ENCODE measurements around the gene DLGAP1. TPM values are rescaled to one million over a fixed set of nuclear protein-coding genes. Genes with fewer than 3 reads are reported as not detected.

DLGAP1 gene
- total RNA-seq, 1 experiment from 2014 or later: 23.0 TPM

- H3K27me3 Mint-ChIP-seq (ENCODE audit: low read depth): peaks cover 10% of the 10 kb centered on the region
- no peaks in the 10 kb centered on the region for H3K36me3 Mint-ChIP-seq
- peaks cover 37% of the 10 kb centered on the region for H3K4me1 Mint-ChIP-seq
- peak overlapping the region; percentile 79 for H3K4me3 Mint-ChIP-seq
- peak; percentile 82 for ATAC-seq
- peak; percentile 78 for DNase-seq (ENCODE audit: low spot score)
- TF ChIP-seq CDX4 (CRISPR knock-in tag; IDR thresholded peaks at IDR 0.05; ENCODE audit: borderline replicate concordance): no peak
- TF ChIP-seq TEAD1 (CRISPR knock-in tag; IDR thresholded peaks at IDR 0.05): no peak
- TF ChIP-seq ZNF532 (CRISPR knock-in tag; IDR thresholded peaks at IDR 0.05; ENCODE audit: borderline replicate concordance): no peak
- TF ChIP-seq NFYB (CRISPR knock-in tag; conservative IDR thresholded peaks at IDR 0.05; ENCODE audit: low read depth): no peak
- TF ChIP-seq ZNF425 (CRISPR knock-in tag; conservative IDR thresholded peaks at IDR 0.05): no peak
- peak overlapping the region; percentile 38; the same call in 1 of the 2 replicates for H3K27ac Mint-ChIP-seq
- CTCF ChIA-PET: interaction anchor here (0.6 to 4.3 kb wide), 15 partner anchors 10 to 370 kb away, joined by 3 to 30 read pairs (median 5); no protein-coding TSS in a partner anchor
- POLR2A ChIA-PET: interaction anchor here (0.6 to 1.3 kb wide), 3 partner anchors 23 to 201 kb away, joined by 3 to 5 read pairs (median 4); no protein-coding TSS in a partner anchor
- H3K9me3 Mint-ChIP-seq: no peaks in the 10 kb centered on the region
Observed at GRCh38 chr18:3498698-3499471, 956.2 kb downstream of the DLGAP1 start.

- CTCF ChIA-PET: interaction anchor here (0.9 to 3.6 kb wide), 2 partner anchors 41 to 98 kb away, joined by 3 to 16 read pairs; no protein-coding TSS in a partner anchor
- POLR2A ChIA-PET: no interaction called here
- DNase-seq (ENCODE audit: low spot score) (no peak), ATAC-seq (no peak)
- Mint-ChIP-seq H3K36me3 (no peaks in the 10 kb centered on the region), H3K4me3 (no peak overlapping the region), H3K27ac (no peak overlapping the region), H3K4me1 (peaks cover 55% of the 10 kb centered on the region), H3K27me3 (ENCODE audit: low read depth) (peaks cover 10% of the 10 kb centered on the region), H3K9me3 (no peaks in the 10 kb centered on the region)
- no peak for TF ChIP-seq USF1 (CRISPR knock-in tag; IDR thresholded peaks at IDR 0.05)
- TF ChIP-seq JAZF1 (CRISPR knock-in tag; IDR thresholded peaks at IDR 0.05): no peak
- no peak for TF ChIP-seq ATF6 (CRISPR knock-in tag; IDR thresholded peaks at IDR 0.05)
- no peak for TF ChIP-seq FOXP1 (CRISPR knock-in tag; IDR thresholded peaks at IDR 0.05; ENCODE audit: borderline replicate concordance)
- no peak for TF ChIP-seq TEAD4 (CRISPR knock-in tag; IDR thresholded peaks at IDR 0.05)
- no peak for TF ChIP-seq SMAD4 (CRISPR knock-in tag; IDR thresholded peaks at IDR 0.05)
- no peak for TF ChIP-seq ATF1 (CRISPR knock-in tag; IDR thresholded peaks at IDR 0.05)
- TF ChIP-seq GRHL2 (CRISPR knock-in tag; IDR thresholded peaks at IDR 0.05; ENCODE audit: insufficient replicate concordance, severe bottlenecking): no peak
- no peak for TF ChIP-seq MXD4 (CRISPR knock-in tag; IDR thresholded peaks at IDR 0.05; ENCODE audit: borderline replicate concordance)
- TF ChIP-seq AFF4 (CRISPR knock-in tag; IDR thresholded peaks at IDR 0.05; ENCODE audit: borderline replicate concordance): no peak
- TF ChIP-seq ELF4 (CRISPR knock-in tag; IDR thresholded peaks at IDR 0.05; ENCODE audit: low read depth): no peak
- no peak for TF ChIP-seq FOXJ3 (CRISPR knock-in tag; IDR thresholded peaks at IDR 0.05; ENCODE audit: borderline replicate concordance)
- no peak for TF ChIP-seq FOXK1 (CRISPR knock-in tag; IDR thresholded peaks at IDR 0.05)
Observed at GRCh38 chr18:3495691-3496430, 959.2 kb downstream of the DLGAP1 start.

Data from WTC11 (cell line).